ENCODE measurements around the gene CRIM1.

The CRIM1 gene

DNA sequence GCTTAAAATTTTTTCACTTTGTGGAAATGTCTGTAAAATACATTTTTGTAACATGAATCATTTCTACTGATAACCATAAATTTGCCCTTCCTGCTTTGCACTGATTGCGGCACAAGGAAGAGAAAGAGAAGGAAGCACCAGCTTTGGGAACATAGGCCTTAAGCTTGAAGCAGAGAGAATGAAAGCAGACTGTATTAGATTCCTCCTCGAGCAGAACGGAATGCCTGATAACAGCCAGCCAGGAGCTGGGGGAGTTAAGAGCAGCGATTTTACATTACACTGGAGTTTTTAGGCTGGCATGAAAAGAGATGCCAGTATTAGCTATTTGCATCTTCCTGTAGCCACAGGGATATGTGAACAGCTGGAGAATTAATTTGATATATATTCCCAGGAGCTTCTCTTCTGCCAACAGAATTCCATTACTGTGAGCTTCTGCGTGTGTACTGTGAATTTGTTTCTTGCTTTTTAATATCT, 33.5 kb downstream of the CRIM1 start:
- no peak for TF ChIP-seq TAF1 (IDR thresholded peaks at IDR 0.05; ENCODE audit: borderline replicate concordance, insufficient read depth, low read length)

DNA sequence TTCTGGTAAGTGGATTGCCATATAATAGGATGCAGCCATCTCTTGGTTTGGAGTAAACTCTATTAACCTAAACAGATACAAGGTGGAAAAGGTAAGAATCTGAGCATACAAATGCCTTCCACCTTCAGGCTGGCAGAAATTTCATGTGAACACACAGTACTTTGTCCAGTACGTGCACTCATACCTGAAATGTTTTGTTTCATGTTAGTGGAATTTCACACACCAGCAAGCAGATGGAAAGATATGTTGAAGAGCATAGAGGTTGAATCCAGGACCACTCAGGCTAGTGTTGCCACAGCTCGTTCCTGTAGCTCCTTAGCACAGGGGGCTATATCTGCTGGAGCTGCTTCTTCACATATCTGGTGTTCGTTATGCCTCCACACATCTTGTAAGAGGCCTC, 34.0 kb downstream of the CRIM1 start:
- TF ChIP-seq TAF1 (IDR thresholded peaks at IDR 0.05; ENCODE audit: borderline replicate concordance, insufficient read depth, low read length): no peak
- no peak for TF ChIP-seq FOXP2 (optimal IDR thresholded peaks at IDR 0.05; ENCODE audit: borderline replicate concordance, extremely low read depth, extremely low read length, insufficient read depth)
- TF ChIP-seq POLR2AphosphoS5 (IDR thresholded peaks at IDR 0.05; ENCODE audit: low read depth, low read length): no peak

DNA sequence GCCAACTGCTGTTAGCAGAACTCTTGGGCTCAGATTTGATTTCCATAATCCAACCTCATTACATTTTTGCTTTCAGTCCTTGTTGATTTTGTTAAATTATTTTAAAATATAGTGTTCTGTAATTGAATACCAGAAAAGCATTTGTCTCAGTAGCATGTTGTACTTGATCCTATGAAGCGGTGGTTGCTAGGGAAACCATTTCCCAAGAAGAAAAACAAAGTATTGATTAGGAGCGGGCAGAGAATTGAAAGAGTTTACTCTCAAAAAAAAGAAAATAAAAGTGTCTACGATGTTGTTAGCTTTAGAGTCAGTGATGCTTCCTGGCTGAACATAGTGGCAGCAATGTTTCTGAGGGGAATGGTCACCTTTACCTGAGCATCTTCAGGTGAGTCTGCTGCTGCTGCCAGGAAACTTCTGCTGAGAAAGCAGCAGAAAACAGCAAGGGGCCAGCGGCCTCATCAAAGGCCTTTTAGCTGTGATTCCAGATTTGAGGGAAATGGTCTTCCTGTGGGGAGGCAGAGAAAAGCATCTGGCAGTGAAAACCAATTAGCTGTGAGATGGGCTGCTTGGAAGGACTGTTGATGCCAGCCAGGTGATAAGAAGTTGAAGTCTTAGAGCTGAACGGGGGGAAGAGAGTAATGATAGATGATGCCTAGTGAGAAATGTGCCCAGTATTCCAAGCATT, 37.1 kb downstream of the CRIM1 start:
- TF ChIP-seq POLR2AphosphoS5 (IDR thresholded peaks at IDR 0.05; ENCODE audit: low read depth, low read length): no peak
- no peak for TF ChIP-seq SIN3A (IDR thresholded peaks at IDR 0.05; ENCODE audit: borderline replicate concordance, insufficient read depth, low read length)
- TF ChIP-seq, protein P1, sequence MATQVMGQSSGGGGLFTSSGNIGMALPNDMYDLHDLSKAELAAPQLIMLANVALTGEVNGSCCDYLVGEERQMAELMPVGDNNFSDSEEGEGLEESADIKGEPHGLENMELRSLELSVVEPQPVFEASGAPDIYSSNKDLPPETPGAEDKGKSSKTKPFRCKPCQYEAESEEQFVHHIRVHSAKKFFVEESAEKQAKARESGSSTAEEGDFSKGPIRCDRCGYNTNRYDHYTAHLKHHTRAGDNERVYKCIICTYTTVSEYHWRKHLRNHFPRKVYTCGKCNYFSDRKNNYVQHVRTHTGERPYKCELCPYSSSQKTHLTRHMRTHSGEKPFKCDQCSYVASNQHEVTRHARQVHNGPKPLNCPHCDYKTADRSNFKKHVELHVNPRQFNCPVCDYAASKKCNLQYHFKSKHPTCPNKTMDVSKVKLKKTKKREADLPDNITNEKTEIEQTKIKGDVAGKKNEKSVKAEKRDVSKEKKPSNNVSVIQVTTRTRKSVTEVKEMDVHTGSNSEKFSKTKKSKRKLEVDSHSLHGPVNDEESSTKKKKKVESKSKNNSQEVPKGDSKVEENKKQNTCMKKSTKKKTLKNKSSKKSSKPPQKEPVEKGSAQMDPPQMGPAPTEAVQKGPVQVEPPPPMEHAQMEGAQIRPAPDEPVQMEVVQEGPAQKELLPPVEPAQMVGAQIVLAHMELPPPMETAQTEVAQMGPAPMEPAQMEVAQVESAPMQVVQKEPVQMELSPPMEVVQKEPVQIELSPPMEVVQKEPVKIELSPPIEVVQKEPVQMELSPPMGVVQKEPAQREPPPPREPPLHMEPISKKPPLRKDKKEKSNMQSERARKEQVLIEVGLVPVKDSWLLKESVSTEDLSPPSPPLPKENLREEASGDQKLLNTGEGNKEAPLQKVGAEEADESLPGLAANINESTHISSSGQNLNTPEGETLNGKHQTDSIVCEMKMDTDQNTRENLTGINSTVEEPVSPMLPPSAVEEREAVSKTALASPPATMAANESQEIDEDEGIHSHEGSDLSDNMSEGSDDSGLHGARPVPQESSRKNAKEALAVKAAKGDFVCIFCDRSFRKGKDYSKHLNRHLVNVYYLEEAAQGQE (IDR thresholded peaks at IDR 0.05; ENCODE audit: insufficient read depth in 1 of 2, low read depth in 2 of 2, low read length in 2 of 2): no peak
- no peak for TF ChIP-seq FOXP2 (optimal IDR thresholded peaks at IDR 0.05; ENCODE audit: borderline replicate concordance, extremely low read depth, extremely low read length, insufficient read depth)
- no peak for TF ChIP-seq TAF1 (IDR thresholded peaks at IDR 0.05; ENCODE audit: borderline replicate concordance, insufficient read depth, low read length)

DNA sequence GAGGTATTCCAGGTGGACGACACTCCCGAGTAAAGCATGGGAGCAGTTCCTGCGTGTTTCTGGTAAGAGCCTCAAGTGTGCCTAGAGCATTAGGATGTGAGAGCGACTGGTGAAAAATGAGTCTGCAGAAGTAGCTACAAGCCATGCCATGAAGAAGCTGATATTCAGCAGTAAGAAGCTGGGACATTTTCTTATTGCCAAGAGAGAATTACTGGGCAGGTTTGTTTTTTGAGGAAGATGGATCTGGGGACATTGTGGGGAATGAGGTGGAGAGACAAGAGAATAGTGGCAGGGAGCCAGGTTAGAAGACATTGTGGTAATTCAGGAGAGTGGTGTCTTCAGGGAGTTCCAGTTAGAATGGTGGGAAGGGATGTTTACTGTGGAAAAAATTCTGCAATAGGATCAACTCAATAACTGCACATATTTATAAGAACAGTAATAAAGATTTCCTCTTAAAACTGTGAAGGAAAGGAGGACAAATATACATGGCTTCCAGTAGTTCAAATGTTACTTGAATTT, 38.2 kb downstream of the CRIM1 start:
- TF ChIP-seq, protein P1 (IDR thresholded peaks at IDR 0.05; ENCODE audit: insufficient read depth in 1 of 2, low read depth in 2 of 2, low read length in 2 of 2): no peak
- TF ChIP-seq POLR2AphosphoS5 (IDR thresholded peaks at IDR 0.05; ENCODE audit: low read depth, low read length) (no peak), TAF1 (IDR thresholded peaks at IDR 0.05; ENCODE audit: borderline replicate concordance, insufficient read depth, low read length) (no peak), FOXP2 (optimal IDR thresholded peaks at IDR 0.05; ENCODE audit: borderline replicate concordance, extremely low read depth, extremely low read length, insufficient read depth) (no peak), SIN3A (IDR thresholded peaks at IDR 0.05; ENCODE audit: borderline replicate concordance, insufficient read depth, low read length) (no peak)

DNA sequence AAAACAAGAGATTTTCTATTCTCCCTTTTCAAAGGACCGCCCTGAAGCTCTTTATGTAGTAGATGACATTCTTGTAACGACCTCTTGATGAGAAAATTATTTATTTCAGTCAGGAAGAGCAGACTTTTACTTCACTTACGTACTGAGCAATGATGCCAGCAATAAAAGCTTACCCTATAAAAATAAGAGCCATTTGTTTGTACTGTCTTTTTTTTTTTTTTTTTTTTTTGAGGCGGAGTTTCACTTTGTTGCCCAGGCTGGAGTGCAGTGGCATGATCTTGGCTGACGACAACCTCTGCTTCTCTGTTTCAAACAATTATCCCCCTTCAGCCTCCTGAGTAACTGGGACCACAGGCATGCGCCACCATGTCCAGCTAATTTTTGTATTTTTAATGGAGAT, 39.2 kb downstream of the CRIM1 start:
- TF ChIP-seq POLR2AphosphoS5 (IDR thresholded peaks at IDR 0.05; ENCODE audit: low read depth, low read length) (no peak), SIN3A (IDR thresholded peaks at IDR 0.05; ENCODE audit: borderline replicate concordance, insufficient read depth, low read length) (no peak), TAF1 (IDR thresholded peaks at IDR 0.05; ENCODE audit: borderline replicate concordance, insufficient read depth, low read length) (no peak), FOXP2 (optimal IDR thresholded peaks at IDR 0.05; ENCODE audit: borderline replicate concordance, extremely low read depth, extremely low read length, insufficient read depth) (no peak)
- TF ChIP-seq, protein P1 (IDR thresholded peaks at IDR 0.05; ENCODE audit: insufficient read depth in 1 of 2, low read depth in 2 of 2, low read length in 2 of 2): no peak

DNA sequence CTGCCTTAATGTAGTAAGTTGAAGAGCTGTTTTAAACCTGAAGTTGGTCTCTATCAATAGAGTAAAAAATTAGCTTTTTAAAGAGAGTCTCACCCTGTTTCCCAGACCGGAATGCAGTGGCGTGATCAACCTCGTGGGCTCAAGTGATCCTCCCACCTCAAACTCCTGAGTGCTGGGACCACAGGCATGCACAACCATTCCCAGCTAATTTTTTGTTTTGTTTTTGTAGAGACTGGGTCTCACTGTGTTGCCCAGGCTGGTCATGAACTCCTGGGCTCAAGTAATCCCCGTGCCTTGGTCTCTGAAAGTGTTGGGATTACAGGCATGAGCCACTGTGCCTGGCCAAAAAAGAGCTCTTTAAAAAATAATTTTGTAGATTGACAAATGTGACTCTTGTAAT, 40.3 kb downstream of the CRIM1 start:
- no peak for TF ChIP-seq POLR2AphosphoS5 (IDR thresholded peaks at IDR 0.05; ENCODE audit: low read depth, low read length)
- TF ChIP-seq TAF1 (IDR thresholded peaks at IDR 0.05; ENCODE audit: borderline replicate concordance, insufficient read depth, low read length): no peak
- TF ChIP-seq SIN3A (IDR thresholded peaks at IDR 0.05; ENCODE audit: borderline replicate concordance, insufficient read depth, low read length): no peak
- TF ChIP-seq, protein P1 (IDR thresholded peaks at IDR 0.05; ENCODE audit: insufficient read depth in 1 of 2, low read depth in 2 of 2, low read length in 2 of 2): no peak
- no peak for TF ChIP-seq FOXP2 (optimal IDR thresholded peaks at IDR 0.05; ENCODE audit: borderline replicate concordance, extremely low read depth, extremely low read length, insufficient read depth)
